Measurements from ENCODE around the gene GNB3.

GNB3 gene

DNA sequence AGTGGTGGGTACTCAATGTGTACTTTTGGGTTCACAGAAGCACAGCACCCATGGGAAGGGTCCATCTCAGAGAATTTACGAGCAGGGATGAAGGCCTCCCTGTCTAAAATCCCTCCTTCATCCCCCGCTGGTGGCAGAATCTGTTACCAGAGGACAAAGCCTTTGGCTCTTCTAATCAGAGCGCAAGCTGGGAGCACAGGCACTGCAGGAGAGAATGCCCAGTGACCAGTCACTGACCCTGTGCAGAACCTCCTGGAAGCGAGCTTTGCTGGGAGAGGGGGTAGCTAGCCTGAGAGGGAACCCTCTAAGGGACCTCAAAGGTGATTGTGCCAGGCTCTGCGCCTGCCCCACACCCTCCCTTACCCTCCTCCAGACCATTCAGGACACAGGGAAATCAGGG is 20.6 kb upstream of the GNB3 start:
- H3K9me3 Mint-ChIP-seq: no peaks in the 10 kb centered on the region
- peak overlapping the region; percentile 74 to 98 (median 91) for H3K27ac Mint-ChIP-seq
- H3K36me3 Mint-ChIP-seq (ENCODE audit: low read depth): peaks cover 4% of the 10 kb centered on the region
- peaks cover 4% of the 10 kb centered on the region for H3K27me3 Mint-ChIP-seq (ENCODE audit: low read depth)
- H3K4me1 Mint-ChIP-seq: peaks cover 48% of the 10 kb centered on the region
- H3K4me3 Mint-ChIP-seq: peak overlapping the region; percentile 84 to 86 (median 85)
- TF ChIP-seq CTCF (IDR thresholded peaks at IDR 0.05; ENCODE audit: unreplicated experiment in 3 of 3): no peak

DNA sequence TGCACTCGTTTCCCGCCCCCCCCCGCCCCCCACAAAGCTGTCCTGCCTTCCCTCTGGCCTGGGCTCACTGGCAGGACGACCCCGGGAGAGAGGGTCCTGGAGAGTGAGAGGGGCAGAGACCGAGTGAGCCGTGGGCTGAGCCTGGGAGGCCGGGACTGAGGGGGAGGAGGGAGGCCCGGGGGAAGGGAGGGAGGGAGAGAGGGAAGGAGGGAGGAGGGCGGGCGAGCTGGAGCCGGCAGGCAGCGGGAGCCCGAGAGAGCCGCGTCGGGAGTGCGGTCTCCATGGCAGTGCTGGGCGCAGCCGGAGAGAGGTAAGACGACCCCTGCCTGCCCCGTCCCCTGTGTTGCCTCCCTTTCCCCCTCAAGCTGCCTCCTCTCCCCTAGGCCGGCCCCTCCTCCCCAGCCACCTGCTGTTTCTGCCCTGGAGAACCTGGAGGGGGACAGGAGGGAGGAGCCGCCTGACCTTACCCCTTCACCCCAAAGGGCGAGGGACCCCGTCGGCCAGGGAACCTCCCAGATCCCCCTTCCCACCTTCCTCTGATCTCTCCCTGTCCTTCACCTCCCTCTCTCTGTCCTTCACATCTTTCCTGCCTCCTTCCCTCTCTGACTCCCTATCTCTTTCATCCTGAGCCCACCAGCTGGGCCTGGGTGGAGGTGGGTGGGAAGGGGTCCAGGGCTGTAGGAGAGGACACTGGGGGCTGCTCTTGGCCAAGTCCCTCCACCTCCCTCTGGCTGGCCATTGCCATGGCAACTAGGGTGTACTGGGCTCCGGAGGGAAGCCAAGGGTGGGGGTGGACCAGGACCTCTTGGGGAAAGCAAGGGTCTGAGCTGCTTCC is 18.9 kb upstream of the GNB3 start, which contains the start of gene GPR162:
TSS of gene GPR162 (plus strand) at position 231 of the 835 bp plus-strand sequence. CDS start 2,078 bp downstream, outside the sequence.
- TF ChIP-seq CTCF (IDR thresholded peaks at IDR 0.05; ENCODE audit: unreplicated experiment in 3 of 3): no peak
- H3K4me1 Mint-ChIP-seq: peaks cover 57% of the 10 kb centered on the region
- peaks cover 4% of the 10 kb centered on the region for H3K27me3 Mint-ChIP-seq (ENCODE audit: low read depth)
- peaks cover 4% of the 10 kb centered on the region for H3K36me3 Mint-ChIP-seq (ENCODE audit: low read depth)
- H3K4me3 Mint-ChIP-seq: peak within 1 kb of the TSS; percentile 84 to 86 (median 85)
- H3K9me3 Mint-ChIP-seq: no peaks in the 10 kb centered on the region
- H3K27ac Mint-ChIP-seq: peak within 1 kb of the TSS; percentile 90 to 98 (median 91)

DNA sequence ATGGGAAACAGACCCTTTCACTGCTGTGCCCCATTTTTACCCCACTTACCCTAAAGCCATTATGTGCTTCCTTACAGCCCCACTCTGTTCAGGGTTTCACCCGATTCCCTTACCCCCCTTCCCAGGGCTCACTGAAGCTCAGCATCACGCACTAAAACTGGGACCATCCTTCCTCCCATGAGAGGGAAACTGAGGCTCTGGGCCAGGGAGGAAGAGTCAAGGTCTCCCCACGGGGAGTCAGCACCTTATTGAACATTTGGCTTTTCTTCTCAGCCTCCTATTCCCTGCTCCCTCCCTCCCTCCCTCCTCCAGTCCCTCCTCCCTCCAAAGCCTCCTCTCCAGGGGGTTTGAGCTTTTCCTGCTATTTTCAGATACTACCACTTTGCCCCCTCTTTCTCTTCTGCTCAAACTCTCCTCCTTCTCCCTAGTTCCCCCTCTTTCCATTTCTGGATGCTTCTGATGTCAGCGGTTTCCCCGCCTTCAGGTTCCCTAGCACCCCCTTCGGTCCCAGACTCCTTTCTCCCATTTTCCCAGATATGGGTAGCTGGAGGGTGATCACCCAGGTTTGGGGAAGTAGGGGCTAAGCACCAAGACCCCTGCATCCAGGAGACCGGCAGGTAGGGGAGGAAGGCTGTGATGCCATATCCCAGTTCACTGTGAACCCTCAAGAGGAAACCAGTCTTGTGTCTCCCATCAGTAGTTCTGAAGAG is 18.1 kb upstream of the GNB3 start:
- peak overlapping the region; percentile 61 to 98 (median 69) for H3K27ac Mint-ChIP-seq
- H3K4me3 Mint-ChIP-seq: peak overlapping the region; percentile 84 to 86 (median 85)
- H3K4me1 Mint-ChIP-seq: peaks cover 62% of the 10 kb centered on the region
- no peak for TF ChIP-seq CTCF (IDR thresholded peaks at IDR 0.05; ENCODE audit: unreplicated experiment in 3 of 3)
- peaks cover 4% of the 10 kb centered on the region for H3K27me3 Mint-ChIP-seq (ENCODE audit: low read depth)
- H3K9me3 Mint-ChIP-seq: no peaks in the 10 kb centered on the region
- peaks cover 4% of the 10 kb centered on the region for H3K36me3 Mint-ChIP-seq (ENCODE audit: low read depth)

- Mint-ChIP-seq H3K36me3 (ENCODE audit: low read depth) (peaks cover 4% of the 10 kb centered on the region), H3K27ac (peak overlapping the region; percentile 47 to 98 (median 64)), H3K4me3 (peak overlapping the region; percentile 70 to 85 (median 84)), H3K27me3 (ENCODE audit: low read depth) (peaks cover 2% of the 10 kb centered on the region), H3K9me3 (no peaks in the 10 kb centered on the region), H3K4me1 (peaks cover 63% of the 10 kb centered on the region)
- TF ChIP-seq CTCF (IDR thresholded peaks at IDR 0.05; ENCODE audit: unreplicated experiment in 3 of 3): no peak
Measured at GRCh38 chr12:6823182-6824084, 17.3 kb upstream of the GNB3 start.

DNA sequence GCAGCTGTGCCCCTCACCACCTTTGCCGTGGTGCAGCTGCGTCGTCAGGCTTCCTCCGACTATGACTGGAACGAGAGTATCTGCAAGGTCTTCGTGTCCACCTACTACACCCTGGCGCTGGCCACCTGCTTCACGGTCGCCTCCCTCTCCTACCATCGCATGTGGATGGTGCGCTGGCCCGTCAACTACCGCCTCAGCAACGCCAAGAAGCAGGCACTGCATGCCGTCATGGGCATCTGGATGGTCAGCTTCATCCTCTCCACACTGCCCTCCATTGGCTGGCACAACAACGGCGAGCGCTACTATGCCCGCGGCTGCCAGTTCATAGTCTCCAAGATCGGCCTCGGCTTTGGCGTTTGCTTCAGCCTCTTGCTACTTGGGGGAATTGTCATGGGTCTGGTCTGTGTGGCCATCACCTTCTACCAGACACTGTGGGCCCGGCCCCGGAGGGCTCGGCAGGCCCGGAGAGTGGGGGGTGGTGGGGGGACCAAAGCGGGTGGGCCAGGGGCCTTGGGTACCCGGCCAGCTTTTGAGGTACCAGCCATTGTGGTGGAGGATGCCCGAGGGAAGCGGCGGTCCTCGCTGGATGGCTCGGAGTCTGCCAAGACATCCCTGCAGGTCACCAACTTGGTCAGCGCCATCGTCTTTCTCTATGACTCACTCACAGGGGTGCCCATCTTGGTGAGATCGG is 16.5 kb upstream of the GNB3 start:
- Mint-ChIP-seq H3K27me3 (ENCODE audit: low read depth) (no peaks in the 10 kb centered on the region), H3K27ac (peak overlapping the region; percentile 73 to 84 (median 84)), H3K36me3 (ENCODE audit: low read depth) (peaks cover 4% of the 10 kb centered on the region), H3K4me1 (peaks cover 60% of the 10 kb centered on the region), H3K9me3 (no peaks in the 10 kb centered on the region), H3K4me3 (peak overlapping the region; percentile 70 to 78 (median 76))
- no peak for TF ChIP-seq CTCF (IDR thresholded peaks at IDR 0.05; ENCODE audit: unreplicated experiment in 3 of 3)
